GM12872 (cell line): Measurements from ENCODE around the gene EIF1AX.

Source experiments
- TF ChIP-seq, protein P1 (sequence below): IDR thresholded peaks from 3 replicates; pipeline ENCODE4 v1.5.1; 2011; ENCODE audit warnings: low read depth, mild to moderate bottlenecking, low read length, moderate library complexity; ENCODE audit not compliant: insufficient read depth

Gene EIF1AX

DNA sequence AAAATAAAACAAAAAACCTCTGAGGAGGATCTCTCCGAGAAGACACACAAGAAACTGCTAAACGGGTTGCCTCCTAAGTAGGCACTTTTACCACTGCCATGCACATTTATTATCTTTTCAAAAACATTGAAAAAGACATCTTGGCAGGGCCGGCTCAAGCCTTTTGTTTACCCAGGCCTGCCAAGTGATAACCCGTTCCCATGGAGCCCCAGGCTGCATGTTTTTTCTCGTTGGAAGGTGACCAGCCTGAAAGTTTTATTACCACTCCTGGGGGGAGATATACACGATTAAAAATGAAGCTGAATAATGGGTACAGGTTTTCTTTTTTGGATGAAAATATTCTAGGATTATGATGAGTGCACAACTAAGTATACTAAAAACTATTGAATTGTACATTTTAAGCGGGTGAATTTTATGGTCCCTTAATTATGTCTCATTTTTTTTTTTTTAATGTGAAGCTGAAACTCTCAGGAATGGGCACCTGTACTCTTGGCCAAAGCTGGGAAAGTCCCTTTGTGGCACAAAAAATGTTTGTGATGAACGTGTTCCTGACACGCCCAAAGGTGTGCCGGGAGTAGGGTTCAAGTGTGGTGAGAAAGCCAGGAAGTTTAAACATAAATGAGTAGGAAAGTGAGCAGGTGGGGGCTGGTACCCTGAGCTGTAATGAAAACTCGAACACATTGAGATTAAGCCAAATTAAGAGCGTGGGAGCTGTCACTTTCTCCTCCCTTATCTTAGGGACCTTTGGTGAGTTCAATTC, 23.4 kb downstream of the EIF1AX start:
- TF ChIP-seq, protein P1, sequence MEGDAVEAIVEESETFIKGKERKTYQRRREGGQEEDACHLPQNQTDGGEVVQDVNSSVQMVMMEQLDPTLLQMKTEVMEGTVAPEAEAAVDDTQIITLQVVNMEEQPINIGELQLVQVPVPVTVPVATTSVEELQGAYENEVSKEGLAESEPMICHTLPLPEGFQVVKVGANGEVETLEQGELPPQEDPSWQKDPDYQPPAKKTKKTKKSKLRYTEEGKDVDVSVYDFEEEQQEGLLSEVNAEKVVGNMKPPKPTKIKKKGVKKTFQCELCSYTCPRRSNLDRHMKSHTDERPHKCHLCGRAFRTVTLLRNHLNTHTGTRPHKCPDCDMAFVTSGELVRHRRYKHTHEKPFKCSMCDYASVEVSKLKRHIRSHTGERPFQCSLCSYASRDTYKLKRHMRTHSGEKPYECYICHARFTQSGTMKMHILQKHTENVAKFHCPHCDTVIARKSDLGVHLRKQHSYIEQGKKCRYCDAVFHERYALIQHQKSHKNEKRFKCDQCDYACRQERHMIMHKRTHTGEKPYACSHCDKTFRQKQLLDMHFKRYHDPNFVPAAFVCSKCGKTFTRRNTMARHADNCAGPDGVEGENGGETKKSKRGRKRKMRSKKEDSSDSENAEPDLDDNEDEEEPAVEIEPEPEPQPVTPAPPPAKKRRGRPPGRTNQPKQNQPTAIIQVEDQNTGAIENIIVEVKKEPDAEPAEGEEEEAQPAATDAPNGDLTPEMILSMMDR, result no peak

DNA sequence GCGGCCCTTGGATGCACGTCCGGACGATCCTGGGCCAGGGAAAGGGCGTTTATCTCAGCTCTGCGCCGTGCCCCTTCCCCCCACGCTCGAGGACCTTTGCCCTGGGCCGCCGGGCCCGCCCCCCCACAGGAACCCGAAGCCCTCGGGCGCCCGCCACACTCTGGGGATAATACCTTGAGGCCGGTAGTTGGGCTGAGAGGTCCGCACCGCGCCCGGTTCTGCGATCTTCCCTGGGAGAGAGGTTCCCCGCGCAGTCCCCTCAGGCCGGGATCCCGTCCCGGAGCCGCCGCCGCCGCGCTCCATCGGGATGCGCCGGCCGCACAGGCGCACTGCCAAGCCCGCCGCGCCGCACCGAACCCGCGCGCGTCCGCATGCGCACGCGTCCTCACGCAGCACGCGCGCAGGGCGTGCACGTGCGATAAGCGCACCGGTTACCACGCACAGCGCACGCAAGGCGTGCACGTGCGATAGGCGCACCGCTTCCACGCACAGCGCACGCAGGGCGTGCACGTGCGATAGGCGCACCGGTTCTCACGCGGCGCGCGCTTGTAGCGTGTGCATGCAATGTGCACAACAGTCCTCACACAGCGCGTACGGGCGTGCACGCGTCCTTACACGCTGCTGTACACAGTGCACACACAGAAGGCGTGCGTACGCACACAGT, 24.9 kb downstream of the EIF1AX start, which contains the start of gene MAP7D2:
MAP7D2 (minus strand) TSS at position 331 of the 664 bp plus-strand sequence; CDS start at position 303, 28 bp downstream.
- TF ChIP-seq, protein P1, result no peak

DNA sequence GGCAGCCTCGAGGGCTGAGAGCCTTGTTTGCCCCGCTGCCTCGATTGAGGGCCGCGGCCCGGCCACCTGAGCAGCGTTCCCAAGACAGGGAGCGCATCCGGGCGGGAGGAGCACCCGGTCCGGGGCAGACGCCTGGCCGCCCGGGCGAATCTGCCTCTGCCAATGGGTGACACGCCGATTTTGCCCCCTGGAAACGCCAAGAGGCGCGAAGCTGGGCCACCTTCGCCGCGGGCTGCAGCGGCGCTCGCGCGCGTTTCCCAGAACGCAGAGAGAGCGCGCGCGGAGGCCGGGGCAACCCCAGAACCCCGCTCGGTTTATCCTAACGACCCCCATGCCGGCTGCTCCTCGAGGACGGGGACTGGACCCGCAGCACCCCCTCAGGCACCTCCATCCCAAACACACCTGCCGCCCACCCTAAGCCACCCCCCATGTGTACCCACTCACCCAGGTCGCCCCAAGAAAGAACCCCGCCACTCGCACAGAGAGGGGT, 25.5 kb downstream of the EIF1AX start:
- TF ChIP-seq, protein P1, result no peak

GRCh38 chrX:20112022-20112774, 29.4 kb downstream of the EIF1AX start:
- TF ChIP-seq, protein P1, result no peak

GRCh38 chrX:20111271-20111670, 30.4 kb downstream of the EIF1AX start:
- TF ChIP-seq, protein P1, result no peak

- TF ChIP-seq, protein P1, result no peak
These were observed 39.6 kb downstream of the EIF1AX start for GRCh38 chrX:20101934-20102581.
